Head of caudate nucleus (tissue), 42 donors: ENCODE data around the gene ARHGEF3.

Experiments used
- DNase-seq, 42 donors: peaks; one replicate each; pipeline versions ENCODE4 v3.0.0 to v3.0.0-alpha.2; 2020 to 2021; ENCODE audit warnings: mixed read lengths in 7 of 42
- intact Hi-C: fragments of 100-400 bp; cut with DNase I; formaldehyde crosslinking; loops from one replicate; pipeline ENCODE4 v1.15.0; 2022

ARHGEF3 gene

GRCh38 chr3:56801662-56802377 is at the start of gene ARHGEF3:
TSS of gene ARHGEF3 (minus strand) at chr3:56801949. CDS start at chr3:56801798, 151 bp downstream.
- intact Hi-C loops = loop anchor here (5.0 kb wide), 2 partner anchors 100 to 185 kb away; no protein-coding TSS in a partner anchor
- DNase-seq = peak; percentile 75 to 97 (median 92)

GRCh38 chr3:56849698-56850097 is 47.9 kb upstream of the ARHGEF3 start:
- DNase-seq = no peak
- intact Hi-C loops = no loop called here

- intact Hi-C loops = no loop called here
- no peak for DNase-seq
These were observed 43.8 kb upstream of the ARHGEF3 start for GRCh38 chr3:56845505-56845904.

GRCh38 chr3:56844536-56844935 is 42.8 kb upstream of the ARHGEF3 start:
- intact Hi-C loops = no loop called here

GRCh38 chr3:56839784-56840715 is 38.3 kb upstream of the ARHGEF3 start:
- intact Hi-C loops = no loop called here
- DNase-seq = peak in 6 of 42 donors; percentile 5 to 63 (median 22)

More at GRCh38 chr3:56844536-56844935, 42.8 kb upstream of the ARHGEF3 start:
- no peak for DNase-seq

- DNase-seq = no peak
- intact Hi-C loops = no loop called here
These were observed 36.7 kb upstream of the ARHGEF3 start for GRCh38 chr3:56838448-56838847.

- intact Hi-C loops = no loop called here
- DNase-seq = no peak
These were observed 35.6 kb upstream of the ARHGEF3 start for GRCh38 chr3:56837196-56837955.

- DNase-seq = peak in 6 of 42 donors; percentile 7 to 51 (median 20)
- intact Hi-C loops = no loop called here
These were observed 34.8 kb upstream of the ARHGEF3 start for GRCh38 chr3:56836276-56837163.

- intact Hi-C loops = no loop called here
- DNase-seq = no peak
These were observed 34.0 kb upstream of the ARHGEF3 start for GRCh38 chr3:56835650-56836227.

- intact Hi-C loops = no loop called here
- DNase-seq = no peak
These were observed 31.8 kb upstream of the ARHGEF3 start for GRCh38 chr3:56833536-56833935.

GRCh38 chr3:56833022-56833421 is 31.3 kb upstream of the ARHGEF3 start:
- intact Hi-C loops = no loop called here
- no peak for DNase-seq

GRCh38 chr3:56831572-56831971 is 29.8 kb upstream of the ARHGEF3 start:
- intact Hi-C loops = no loop called here
- no peak for DNase-seq

GRCh38 chr3:56830884-56831283 is 29.1 kb upstream of the ARHGEF3 start:
- intact Hi-C loops = no loop called here
- DNase-seq = no peak

- intact Hi-C loops = no loop called here
- DNase-seq = no peak
These were observed 27.8 kb upstream of the ARHGEF3 start for GRCh38 chr3:56829533-56829932.

- intact Hi-C loops = no loop called here
- no peak for DNase-seq
These were observed 25.3 kb upstream of the ARHGEF3 start for GRCh38 chr3:56826831-56827722.

- intact Hi-C loops = no loop called here
- peak in 7 of 42 donors; percentile 13 to 35 (median 18) for DNase-seq
These were observed 24.1 kb upstream of the ARHGEF3 start for GRCh38 chr3:56825567-56826438.
